Colon (tissue), 2 donors: Measurements from ENCODE around the gene TNIK.

Experiments used
- FAIRE-seq: peaks from 2 replicates; lab custom pipeline; 2012; peaks lifted over from hg19 to GRCh38; lab: Jason Lieb, UNC
- donor health status: control.
- donor health status: control.

TNIK gene

GRCh38 chr3:171225165-171225564, 235.0 kb downstream of the TNIK start:
- no peak for FAIRE-seq

GRCh38 chr3:171223396-171223795, 236.8 kb downstream of the TNIK start:
- FAIRE-seq, result no peak

- no peak for FAIRE-seq
These were observed 237.2 kb downstream of the TNIK start for GRCh38 chr3:171222995-171223394.

GRCh38 chr3:171221597-171221996, 238.6 kb downstream of the TNIK start:
- no peak for FAIRE-seq

GRCh38 chr3:171221104-171221503, 239.1 kb downstream of the TNIK start:
- FAIRE-seq, result no peak

- no peak for FAIRE-seq
These were observed 240.9 kb downstream of the TNIK start for GRCh38 chr3:171219258-171219657.

GRCh38 chr3:171218069-171218468, 242.1 kb downstream of the TNIK start:
- FAIRE-seq, result no peak

- FAIRE-seq, result no peak
These were observed 246.3 kb downstream of the TNIK start for GRCh38 chr3:171213907-171214306.

GRCh38 chr3:171213178-171213577, 247.0 kb downstream of the TNIK start:
- no peak for FAIRE-seq

GRCh38 chr3:171212648-171213047, 247.6 kb downstream of the TNIK start:
- FAIRE-seq, result no peak

- FAIRE-seq, result no peak
These were observed 253.9 kb downstream of the TNIK start for GRCh38 chr3:171206283-171206682.

GRCh38 chr3:171204942-171205341, 255.3 kb downstream of the TNIK start:
- no peak for FAIRE-seq

GRCh38 chr3:171201825-171202224, 258.4 kb downstream of the TNIK start:
- no peak for FAIRE-seq

- FAIRE-seq, result no peak
These were observed 259.5 kb downstream of the TNIK start for GRCh38 chr3:171200750-171201088.

- no peak for FAIRE-seq
These were observed 260.0 kb downstream of the TNIK start for GRCh38 chr3:171200052-171200749.

GRCh38 chr3:171199473-171199829, 260.8 kb downstream of the TNIK start:
- no peak for FAIRE-seq

- FAIRE-seq, result no peak
These were observed 261.3 kb downstream of the TNIK start for GRCh38 chr3:171198781-171199472.

- no peak for FAIRE-seq
These were observed 264.5 kb downstream of the TNIK start for GRCh38 chr3:171195686-171196085.

- no peak for FAIRE-seq
These were observed 265.2 kb downstream of the TNIK start for GRCh38 chr3:171194965-171195364.

- no peak for FAIRE-seq
These were observed 266.5 kb downstream of the TNIK start for GRCh38 chr3:171193693-171194092.

- FAIRE-seq, result no peak
These were observed 267.9 kb downstream of the TNIK start for GRCh38 chr3:171192176-171192854.

GRCh38 chr3:171190668-171191067, 269.5 kb downstream of the TNIK start:
- FAIRE-seq, result no peak

- FAIRE-seq, result no peak
These were observed 270.7 kb downstream of the TNIK start for GRCh38 chr3:171189394-171190080.
